RWPE2 (cell line): Measurements from ENCODE around the gene GRM4.

Experiments used
- ATAC-seq: fragments of 200-7000 bp; cut with Tn5 transposase; 3 replicates; pipeline ENCODE4 v1.9.1; 2021; ENCODE audit warnings: low read depth
- DNase-seq: peaks from one replicate; pipeline ENCODE4 v3.0.0-alpha.2; 2020; ENCODE audit warnings: low spot score
- H3K27ac ChIP-seq: fragments of 450-650 bp; 2 replicates; pipeline ENCODE4 v1.5.1; 2017; ENCODE audit warnings: mild to moderate bottlenecking; ENCODE audit not compliant: poor library complexity, severe bottlenecking
- H3K27me3 ChIP-seq: fragments of 250-450 bp; sonication (Bioruptor Pico); 2 replicates; pipeline ENCODE4 v1.5.1; 2021; ENCODE audit warnings: mild to moderate bottlenecking, moderate library complexity; ENCODE audit not compliant: insufficient read depth, poor library complexity, severe bottlenecking
- H3K36me3 ChIP-seq: fragments of 250-450 bp; sonication (Bioruptor Pico); 2 replicates; pipeline ENCODE4 v1.5.1; 2020; ENCODE audit warnings: low read depth, mild to moderate bottlenecking, moderate library complexity
- H3K4me1 ChIP-seq: fragments of 250-450 bp; sonication (Bioruptor Pico); 2 replicates; pipeline ENCODE4 v1.5.1; 2021; ENCODE audit warnings: mild to moderate bottlenecking, moderate library complexity; ENCODE audit not compliant: insufficient read depth, poor library complexity, severe bottlenecking
- H3K4me3 ChIP-seq: fragments of 250-450 bp; sonication (Bioruptor Pico); 2 replicates; pipeline ENCODE4 v1.5.1; 2021; ENCODE audit warnings: mild to moderate bottlenecking, moderate library complexity; ENCODE audit not compliant: severe bottlenecking
- H3K9me3 ChIP-seq: fragments of 250-450 bp; sonication (Bioruptor Pico); 2 replicates; pipeline ENCODE4 v1.5.1; 2021; ENCODE audit warnings: mild to moderate bottlenecking, moderate library complexity; ENCODE audit not compliant: severe bottlenecking
- TF ChIP-seq, protein P1 (sequence below): fragments of 450-650 bp; IDR thresholded peaks from one replicate; pipeline ENCODE4 v1.5.1; 2017; ENCODE audit warnings: mild to moderate bottlenecking, moderate library complexity; ENCODE audit not compliant: poor library complexity, severe bottlenecking

Gene GRM4

DNA sequence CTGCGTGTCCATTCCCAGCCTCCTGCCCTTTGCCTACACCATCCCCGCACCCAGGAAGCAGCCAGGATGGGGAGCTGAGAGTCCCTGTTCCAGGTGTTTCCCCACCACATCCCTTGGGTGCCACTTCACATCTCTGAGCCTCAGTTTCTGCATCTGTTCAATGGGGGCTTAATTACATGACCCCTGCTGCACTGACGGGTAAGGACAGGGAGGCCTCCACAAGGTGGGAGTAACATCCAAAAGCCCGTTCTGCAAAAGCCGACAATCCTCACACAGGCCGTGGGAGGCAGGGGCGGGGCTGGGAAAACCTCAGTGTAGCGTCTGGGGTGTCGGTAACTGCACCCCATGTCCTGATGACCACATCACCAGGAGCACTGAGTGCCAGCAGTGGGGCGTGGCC is 41.3 kb downstream of the GRM4 start:
- H3K9me3 ChIP-seq = no peaks in the 10 kb centered on the region
- no peaks in the 10 kb centered on the region for H3K4me1 ChIP-seq
- H3K27ac ChIP-seq = no peak overlapping the region
- no peak overlapping the region for H3K4me3 ChIP-seq
- DNase-seq (no peak), ATAC-seq (no peak)
- H3K36me3 ChIP-seq = no peaks in the 10 kb centered on the region
- H3K27me3 ChIP-seq = no peaks in the 10 kb centered on the region
- TF ChIP-seq, protein P1, sequence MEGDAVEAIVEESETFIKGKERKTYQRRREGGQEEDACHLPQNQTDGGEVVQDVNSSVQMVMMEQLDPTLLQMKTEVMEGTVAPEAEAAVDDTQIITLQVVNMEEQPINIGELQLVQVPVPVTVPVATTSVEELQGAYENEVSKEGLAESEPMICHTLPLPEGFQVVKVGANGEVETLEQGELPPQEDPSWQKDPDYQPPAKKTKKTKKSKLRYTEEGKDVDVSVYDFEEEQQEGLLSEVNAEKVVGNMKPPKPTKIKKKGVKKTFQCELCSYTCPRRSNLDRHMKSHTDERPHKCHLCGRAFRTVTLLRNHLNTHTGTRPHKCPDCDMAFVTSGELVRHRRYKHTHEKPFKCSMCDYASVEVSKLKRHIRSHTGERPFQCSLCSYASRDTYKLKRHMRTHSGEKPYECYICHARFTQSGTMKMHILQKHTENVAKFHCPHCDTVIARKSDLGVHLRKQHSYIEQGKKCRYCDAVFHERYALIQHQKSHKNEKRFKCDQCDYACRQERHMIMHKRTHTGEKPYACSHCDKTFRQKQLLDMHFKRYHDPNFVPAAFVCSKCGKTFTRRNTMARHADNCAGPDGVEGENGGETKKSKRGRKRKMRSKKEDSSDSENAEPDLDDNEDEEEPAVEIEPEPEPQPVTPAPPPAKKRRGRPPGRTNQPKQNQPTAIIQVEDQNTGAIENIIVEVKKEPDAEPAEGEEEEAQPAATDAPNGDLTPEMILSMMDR = no peak

DNA sequence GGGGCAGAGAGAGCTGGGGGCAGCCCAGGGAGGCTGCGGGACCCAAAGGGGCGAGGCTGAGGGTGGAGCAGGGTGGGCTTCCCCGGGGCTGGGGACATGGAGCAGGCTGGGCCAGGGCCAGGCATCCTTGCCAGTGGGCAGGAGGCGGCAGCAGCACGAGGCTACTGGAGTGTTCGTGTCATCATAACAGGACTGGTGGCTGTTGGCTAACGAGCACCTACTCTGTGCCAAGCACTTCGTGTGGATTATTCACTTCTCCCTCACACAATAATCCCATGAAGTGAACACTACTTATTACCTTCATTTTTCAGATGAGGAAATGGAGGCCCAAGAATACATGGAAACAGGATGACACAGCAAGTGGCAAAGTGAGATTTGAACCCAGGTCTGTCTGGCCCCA is 41.7 kb downstream of the GRM4 start:
- TF ChIP-seq, protein P1 = no peak
- no peak for DNase-seq
- no peaks in the 10 kb centered on the region for H3K27me3 ChIP-seq
- no peaks in the 10 kb centered on the region for H3K4me1 ChIP-seq
- no peak overlapping the region for H3K27ac ChIP-seq
- no peaks in the 10 kb centered on the region for H3K9me3 ChIP-seq
- no peaks in the 10 kb centered on the region for H3K36me3 ChIP-seq
- ATAC-seq = no peak
- no peak overlapping the region for H3K4me3 ChIP-seq

DNA sequence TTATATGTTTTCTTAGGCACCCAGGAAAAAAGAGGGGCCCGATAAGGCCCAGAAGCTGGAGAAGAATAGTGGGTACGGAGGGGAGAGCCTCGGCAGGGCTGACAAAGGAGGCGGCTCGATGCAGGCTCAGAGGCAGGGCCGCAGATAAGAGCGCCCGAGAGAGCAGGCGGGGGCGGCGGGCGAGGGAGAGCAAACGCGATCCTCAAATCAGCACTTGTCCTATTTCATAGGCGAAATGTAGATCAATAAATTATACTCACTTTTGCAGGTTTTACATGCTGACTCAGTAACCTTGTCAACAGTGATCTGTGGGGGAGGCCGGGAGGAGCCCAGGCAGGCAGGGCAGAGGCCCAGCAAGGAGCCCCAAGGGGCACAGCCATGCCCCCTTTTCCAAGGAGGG is 42.6 kb downstream of the GRM4 start:
- ATAC-seq (no peak), DNase-seq (no peak)
- H3K36me3 ChIP-seq = no peaks in the 10 kb centered on the region
- H3K27ac ChIP-seq = no peak overlapping the region
- TF ChIP-seq, protein P1 = no peak
- H3K27me3 ChIP-seq = no peaks in the 10 kb centered on the region
- H3K4me3 ChIP-seq = no peak overlapping the region
- H3K9me3 ChIP-seq = no peaks in the 10 kb centered on the region
- H3K4me1 ChIP-seq = no peaks in the 10 kb centered on the region

DNA sequence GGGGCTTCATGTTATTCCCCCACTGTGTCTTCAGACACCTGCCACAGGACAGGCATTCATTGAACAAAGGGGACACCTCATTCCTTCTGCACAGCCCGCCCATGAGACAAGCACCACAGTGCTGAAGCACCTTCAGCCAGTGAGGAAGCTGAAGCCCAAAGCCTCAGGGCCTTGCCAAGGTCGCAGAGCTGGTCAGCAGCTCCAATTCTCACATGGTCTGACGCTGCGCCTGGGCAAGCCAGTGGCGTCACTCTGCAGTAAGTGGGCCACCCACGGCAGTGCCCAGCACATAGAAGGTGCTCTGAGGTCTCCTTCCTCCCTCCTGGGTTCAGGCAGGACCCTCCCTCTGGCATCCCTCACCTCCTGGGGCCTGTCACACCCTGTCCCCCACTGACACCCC is 43.2 kb downstream of the GRM4 start:
- ATAC-seq (no peak), DNase-seq (no peak)
- TF ChIP-seq, protein P1 = no peak

DNA sequence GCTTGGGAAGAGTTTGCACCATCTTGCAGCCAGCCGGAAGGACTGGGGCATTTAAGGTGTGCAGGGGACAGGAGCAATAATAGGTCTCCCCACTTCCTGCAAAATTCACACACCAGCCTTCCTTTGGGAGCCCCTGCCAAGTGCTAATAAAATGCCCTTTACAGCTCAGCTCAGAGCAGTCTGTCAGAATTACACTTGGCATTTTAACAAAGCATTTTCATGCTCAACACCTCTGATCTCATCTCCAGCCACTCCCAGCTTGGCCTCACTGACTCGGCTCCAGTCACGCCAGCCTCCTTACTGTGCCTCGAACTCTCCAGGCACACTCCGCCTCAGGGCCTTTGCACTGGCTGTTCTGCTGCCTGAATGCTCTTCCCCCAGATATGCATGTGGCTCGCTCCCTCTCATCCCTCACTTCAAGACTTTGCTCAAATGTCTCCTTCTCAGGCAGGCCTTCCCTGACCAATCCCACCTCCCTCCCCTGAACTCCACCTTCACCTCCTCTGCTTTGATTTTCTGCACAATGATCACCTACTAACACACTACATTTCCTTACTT is 43.7 kb downstream of the GRM4 start:
- Histone ChIP-seq H3K27me3 (no peaks in the 10 kb centered on the region), H3K36me3 (no peaks in the 10 kb centered on the region), H3K4me1 (no peaks in the 10 kb centered on the region), H3K27ac (no peak overlapping the region), H3K9me3 (no peaks in the 10 kb centered on the region), H3K4me3 (no peak overlapping the region)
- ATAC-seq (no peak), DNase-seq (no peak)
- TF ChIP-seq, protein P1 = no peak

More for the DNA sequence above, 43.2 kb downstream of the GRM4 start:
- Histone ChIP-seq H3K27ac (no peak overlapping the region), H3K27me3 (no peaks in the 10 kb centered on the region), H3K4me3 (no peak overlapping the region), H3K36me3 (no peaks in the 10 kb centered on the region), H3K4me1 (no peaks in the 10 kb centered on the region), H3K9me3 (no peaks in the 10 kb centered on the region)
